HPDE6-E6E7 (cell line): ENCODE results near the gene CCR5AS.

Source experiments
- DNase-seq: peaks from one replicate; pipeline ENCODE4 v3.0.0; 2011; ENCODE audit warnings: missing footprints; ENCODE audit errors: extremely low spot score

CCR5AS gene

GRCh38 chr3:46380471-46381221 is 26.2 kb downstream of the CCR5AS start:
- no peak for DNase-seq

GRCh38 chr3:46378426-46378942 is 28.4 kb downstream of the CCR5AS start:
- DNase-seq, result no peak

DNA sequence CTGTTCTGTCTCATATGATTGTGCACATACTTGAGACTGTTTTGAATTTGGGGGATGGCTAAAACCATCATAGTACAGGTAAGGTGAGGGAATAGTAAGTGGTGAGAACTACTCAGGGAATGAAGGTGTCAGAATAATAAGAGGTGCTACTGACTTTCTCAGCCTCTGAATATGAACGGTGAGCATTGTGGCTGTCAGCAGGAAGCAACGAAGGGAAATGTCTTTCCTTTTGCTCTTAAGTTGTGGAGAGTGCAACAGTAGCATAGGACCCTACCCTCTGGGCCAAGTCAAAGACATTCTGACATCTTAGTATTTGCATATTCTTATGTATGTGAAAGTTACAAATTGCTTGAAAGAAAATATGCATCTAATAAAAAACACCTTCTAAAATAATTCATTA is 31.1 kb downstream of the CCR5AS start:
- DNase-seq, result no peak

DNA sequence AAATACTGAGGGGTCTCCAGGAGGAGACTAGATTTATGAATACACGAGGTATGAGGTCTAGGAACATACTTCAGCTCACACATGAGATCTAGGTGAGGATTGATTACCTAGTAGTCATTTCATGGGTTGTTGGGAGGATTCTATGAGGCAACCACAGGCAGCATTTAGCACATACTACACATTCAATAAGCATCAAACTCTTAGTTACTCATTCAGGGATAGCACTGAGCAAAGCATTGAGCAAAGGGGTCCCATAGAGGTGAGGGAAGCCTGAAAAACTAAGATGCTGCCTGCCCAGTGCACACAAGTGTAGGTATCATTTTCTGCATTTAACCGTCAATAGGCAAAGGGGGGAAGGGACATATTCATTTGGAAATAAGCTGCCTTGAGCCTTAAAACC is 31.6 kb downstream of the CCR5AS start:
- DNase-seq, result no peak

DNA sequence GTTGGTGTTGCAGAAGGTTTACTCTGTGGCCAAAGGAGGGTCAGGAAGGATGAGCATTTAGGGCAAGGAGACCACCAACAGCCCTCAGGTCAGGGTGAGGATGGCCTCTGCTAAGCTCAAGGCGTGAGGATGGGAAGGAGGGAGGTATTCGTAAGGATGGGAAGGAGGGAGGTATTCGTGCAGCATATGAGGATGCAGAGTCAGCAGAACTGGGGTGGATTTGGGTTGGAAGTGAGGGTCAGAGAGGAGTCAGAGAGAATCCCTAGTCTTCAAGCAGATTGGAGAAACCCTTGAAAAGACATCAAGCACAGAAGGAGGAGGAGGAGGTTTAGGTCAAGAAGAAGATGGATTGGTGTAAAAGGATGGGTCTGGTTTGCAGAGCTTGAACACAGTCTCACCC is 32.1 kb downstream of the CCR5AS start:
- DNase-seq, result no peak

GRCh38 chr3:46372492-46373359 is 34.1 kb downstream of the CCR5AS start:
- DNase-seq, result no peak

DNA sequence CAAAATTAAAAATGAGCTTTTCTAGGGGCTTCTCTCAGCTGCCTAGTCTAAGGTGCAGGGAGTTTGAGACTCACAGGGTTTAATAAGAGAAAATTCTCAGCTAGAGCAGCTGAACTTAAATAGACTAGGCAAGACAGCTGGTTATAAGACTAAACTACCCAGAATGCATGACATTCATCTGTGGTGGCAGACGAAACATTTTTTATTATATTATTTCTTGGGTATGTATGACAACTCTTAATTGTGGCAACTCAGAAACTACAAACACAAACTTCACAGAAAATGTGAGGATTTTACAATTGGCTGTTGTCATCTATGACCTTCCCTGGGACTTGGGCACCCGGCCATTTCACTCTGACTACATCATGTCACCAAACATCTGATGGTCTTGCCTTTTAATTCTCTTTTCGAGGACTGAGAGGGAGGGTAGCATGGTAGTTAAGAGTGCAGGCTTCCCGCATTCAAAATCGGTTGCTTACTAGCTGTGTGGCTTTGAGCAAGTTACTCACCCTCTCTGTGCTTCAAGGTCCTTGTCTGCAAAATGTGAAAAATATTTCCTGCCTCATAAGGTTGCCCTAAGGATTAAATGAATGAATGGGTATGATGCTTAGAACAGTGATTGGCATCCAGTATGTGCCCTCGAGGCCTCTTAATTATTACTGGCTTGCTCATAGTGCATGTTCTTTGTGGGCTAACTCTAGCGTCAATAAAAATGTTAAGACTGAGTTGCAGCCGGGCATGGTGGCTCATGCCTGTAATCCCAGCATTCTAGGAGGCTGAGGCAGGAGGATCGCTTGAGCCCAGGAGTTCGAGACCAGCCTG is 35.1 kb downstream of the CCR5AS start:
- no peak for DNase-seq

- DNase-seq, result no peak
These were observed 35.9 kb downstream of the CCR5AS start, which contains the start of gene CCR5 for GRCh38 chr3:46370839-46371518. CCR5 (plus strand) TSS chr3:46370946; CDS start chr3:46372903, 1,957 bp downstream.

DNA sequence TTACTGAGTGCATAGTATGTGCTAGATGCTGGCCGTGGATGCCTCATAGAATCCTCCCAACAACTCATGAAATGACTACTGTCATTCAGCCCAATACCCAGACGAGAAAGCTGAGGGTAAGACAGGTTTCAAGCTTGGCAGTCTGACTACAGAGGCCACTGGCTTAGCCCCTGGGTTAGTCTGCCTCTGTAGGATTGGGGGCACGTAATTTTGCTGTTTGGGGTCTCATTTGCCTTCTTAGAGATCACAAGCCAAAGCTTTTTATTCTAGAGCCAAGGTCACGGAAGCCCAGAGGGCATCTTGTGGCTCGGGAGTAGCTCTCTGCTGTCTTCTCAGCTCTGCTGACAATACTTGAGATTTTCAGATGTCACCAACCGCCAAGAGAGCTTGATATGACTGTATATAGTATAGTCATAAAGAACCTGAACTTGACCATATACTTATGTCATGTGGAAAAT is 37.2 kb downstream of the CCR5AS start:
- DNase-seq, result no peak

- DNase-seq, result no peak
These were observed 37.7 kb downstream of the CCR5AS start for GRCh38 chr3:46369151-46369550.

DNA sequence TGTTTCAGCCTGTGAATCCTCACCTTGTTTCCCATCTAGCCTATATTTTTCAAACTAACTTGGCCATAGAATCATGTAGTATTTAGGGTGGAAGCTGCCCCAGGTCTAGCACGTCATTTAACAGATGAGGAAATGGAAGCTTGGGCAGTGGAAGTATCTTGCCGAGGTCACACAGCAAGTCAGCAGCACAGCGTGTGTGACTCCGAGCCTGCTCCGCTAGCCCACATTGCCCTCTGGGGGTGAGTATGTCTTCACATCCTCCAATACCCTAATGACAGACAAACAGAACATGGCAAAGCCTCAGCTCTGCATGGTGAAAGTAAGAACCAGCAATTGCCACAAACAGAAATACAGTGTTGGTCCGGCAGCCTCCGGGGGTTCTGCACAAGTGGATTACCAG is 38.3 kb downstream of the CCR5AS start:
- DNase-seq, result no peak

DNA sequence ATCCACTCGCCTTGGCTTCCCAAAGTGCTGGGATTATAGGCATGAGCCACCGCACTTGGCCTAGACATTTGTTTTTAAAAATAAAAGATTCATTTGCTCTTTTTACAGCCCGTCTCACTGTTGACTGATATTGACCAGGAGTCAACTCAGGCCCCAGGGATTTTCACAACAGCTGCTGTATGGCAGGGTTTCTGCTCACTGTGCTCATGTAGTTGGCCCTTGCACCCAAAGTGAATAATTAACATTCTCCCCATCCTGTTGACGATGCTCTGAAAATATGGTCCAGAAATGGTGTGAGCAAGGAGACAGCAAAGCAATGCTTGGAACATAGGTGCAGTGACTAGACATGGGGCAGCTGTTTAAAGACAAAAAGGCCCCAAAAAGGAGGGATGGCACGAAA is 39.1 kb downstream of the CCR5AS start:
- DNase-seq, result no peak

DNA sequence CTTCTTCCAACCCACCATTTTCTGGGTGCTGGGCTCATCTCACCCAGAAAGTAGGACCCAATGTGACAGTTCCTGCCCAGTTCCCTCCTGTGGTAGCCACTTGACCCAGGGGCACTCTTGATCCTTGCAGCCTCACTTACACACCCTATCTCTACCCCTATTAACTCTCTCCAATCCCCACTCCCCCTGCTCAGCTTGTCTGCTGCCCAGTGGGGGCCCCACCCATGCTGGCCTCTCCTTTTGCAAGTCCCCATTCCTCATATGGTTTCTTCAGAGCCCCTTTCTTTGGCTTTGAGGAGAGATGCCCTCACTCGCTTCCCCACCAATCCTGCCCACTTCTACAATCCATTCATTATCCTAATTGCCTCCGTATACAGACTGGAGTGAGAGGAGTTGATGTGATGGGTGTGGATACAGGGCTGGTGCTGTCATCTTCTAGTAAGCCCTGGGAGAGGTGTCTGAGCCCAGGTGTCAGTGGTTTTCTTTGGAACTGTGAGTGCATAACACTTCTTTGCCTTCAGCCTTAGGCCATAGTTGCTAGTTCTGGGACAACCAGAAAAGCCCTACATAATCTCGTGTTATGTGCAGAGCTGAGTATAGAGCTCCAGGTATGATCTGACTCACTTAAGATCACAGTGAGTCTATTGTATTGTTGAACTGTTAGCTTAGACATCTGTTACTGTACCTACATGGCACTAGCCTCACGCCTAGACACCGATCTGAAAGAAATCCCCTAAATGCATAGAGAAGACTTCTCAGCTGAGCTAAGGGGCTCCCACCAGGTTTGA is 40.9 kb downstream of the CCR5AS start:
- DNase-seq, result no peak

DNA sequence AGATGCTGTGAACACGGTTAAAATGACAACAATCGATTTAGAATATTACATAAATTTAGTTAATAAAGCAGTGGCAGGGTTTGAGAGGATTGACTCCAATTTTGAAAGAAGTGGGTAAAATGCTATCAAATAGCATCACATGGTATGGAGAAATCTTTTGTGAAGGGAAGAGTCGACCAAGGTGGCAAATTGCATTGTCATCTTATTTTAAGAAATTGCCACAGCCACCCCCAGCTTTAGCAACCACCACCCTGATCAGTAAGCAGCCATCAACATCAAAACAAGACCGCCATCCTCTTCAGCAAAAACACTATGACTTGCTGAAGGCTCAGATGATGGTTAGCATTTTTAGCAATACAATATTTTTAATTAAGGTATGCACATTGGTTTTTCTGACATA is 41.8 kb downstream of the CCR5AS start:
- DNase-seq, result no peak

DNA sequence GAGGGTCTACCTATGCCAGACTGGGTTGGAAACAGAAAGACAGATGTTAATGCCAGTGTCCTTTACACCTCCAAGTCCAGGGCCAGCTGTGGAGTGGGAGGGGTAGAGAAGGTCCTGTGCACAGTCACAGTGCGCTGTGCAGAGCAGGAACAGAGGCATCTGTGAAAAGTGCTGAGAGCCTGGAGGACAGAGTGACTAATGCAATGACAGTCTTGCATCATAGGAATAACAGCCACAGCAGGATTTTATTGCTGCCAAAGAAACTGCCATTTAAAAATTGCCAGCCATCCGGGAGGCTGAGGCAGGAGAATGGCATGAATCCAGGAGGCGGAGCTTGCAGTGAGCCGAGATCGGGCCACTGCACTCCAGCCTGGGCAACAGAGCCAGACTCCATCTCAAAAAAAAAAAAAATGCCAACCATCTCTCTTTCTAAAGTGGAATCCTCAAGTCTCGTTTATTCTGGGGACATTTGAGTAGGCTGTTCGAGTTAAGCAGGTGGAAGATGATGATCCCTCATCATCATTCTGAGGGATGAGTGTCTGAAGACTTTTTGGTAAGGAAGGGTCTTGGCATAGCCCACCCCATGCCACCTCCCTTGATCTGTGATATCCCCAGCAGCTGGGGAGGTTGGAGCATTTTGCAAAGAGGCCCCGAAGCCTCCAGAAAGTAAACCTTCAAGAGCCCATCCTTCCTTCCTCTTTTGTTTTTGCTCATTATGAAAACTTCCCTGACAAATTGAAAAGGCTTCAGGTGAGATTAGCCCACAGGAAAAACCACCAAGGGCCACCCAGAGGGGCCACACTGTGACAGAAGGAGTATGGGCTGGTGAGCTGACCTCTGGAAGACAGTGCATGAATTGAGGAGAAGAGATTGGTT is 45.2 kb downstream of the CCR5AS start:
- no peak for DNase-seq

DNA sequence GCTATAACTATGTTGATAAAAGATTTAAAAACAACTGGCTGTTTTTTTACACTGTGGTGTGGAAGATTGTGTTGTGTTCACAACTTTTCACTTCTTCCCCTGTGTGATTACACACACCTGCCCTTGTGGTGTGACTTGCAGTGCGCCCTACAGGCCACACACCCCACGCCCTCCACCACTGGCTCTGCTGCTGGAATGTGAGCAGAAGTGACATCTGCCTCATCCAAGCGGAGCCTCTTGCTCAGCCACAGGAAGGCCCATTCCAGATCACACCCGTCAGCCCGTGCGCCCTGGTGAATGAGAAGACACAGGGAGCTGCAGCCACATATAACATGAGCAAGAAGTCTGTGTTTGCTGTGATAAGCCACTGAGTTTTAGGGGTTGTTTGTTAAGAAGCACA is 46.0 kb downstream of the CCR5AS start:
- no peak for DNase-seq

- no peak for DNase-seq
These were observed 47.0 kb downstream of the CCR5AS start for GRCh38 chr3:46359733-46360493.

- DNase-seq, result no peak
These were observed 48.4 kb downstream of the CCR5AS start for GRCh38 chr3:46358466-46358865.

GRCh38 chr3:46356909-46357308 is 50.0 kb downstream of the CCR5AS start:
- no peak for DNase-seq
